IMR-90 (cell line): ENCODE data around the gene STAG1. TPM values are rescaled to one million over a fixed set of nuclear protein-coding genes. Genes with fewer than 3 reads are reported as not detected.

Experiments used
- ATAC-seq: fragments of 200-7000 bp; cut with Tn5 transposase; 2 replicates; pipeline ENCODE4 v1.9.1; 2020; ENCODE audit warnings: low read depth, mild to moderate bottlenecking, moderate library complexity
- BruUV-seq: library from RNA; stranded (reverse); fragments of 400-500 nt; replicated peaks from 2 replicates; lab custom pipeline; 2021; lab: Mats Ljungman, UMichigan
- CTCF ChIA-PET: fragments of 300-600 bp; formaldehyde crosslinking; extraction: SDS; loops from one replicate; lab custom pipeline; 2021; ENCODE audit warnings: antibody characterized with exemption; lab: Yijun Ruan, JAX
- POLR2A ChIA-PET: fragments of 300-600 bp; sonication (Branson Sonifier 250); formaldehyde crosslinking; loops from one replicate; lab custom pipeline; 2022; ENCODE audit warnings: antibody characterized with exemption; ENCODE audit not compliant: unreplicated experiment; lab: Charles Lee
- DNase-seq: peaks from one replicate; pipeline ENCODE4 v3.0.0; 2013
- H2AFZ ChIP-seq: replicated peaks from 2 replicates; pipeline ENCODE3; 2013; ENCODE audit warnings: low read length, mild to moderate bottlenecking; ENCODE audit not compliant: poor library complexity
- H2AK5ac ChIP-seq: 2 replicates; pipeline ENCODE4 v1.6.1; 2013; ENCODE audit warnings: low read depth, low read length, inconsistent platforms
- H2AK9ac ChIP-seq: replicated peaks from 2 replicates; pipeline ENCODE3; 2013; ENCODE audit warnings: mild to moderate bottlenecking, low read depth, low read length, moderate library complexity; ENCODE audit not compliant: poor library complexity
- H2BK120ac ChIP-seq: 2 replicates; pipeline ENCODE4 v1.6.1; 2013; ENCODE audit warnings: low read depth, low read length, inconsistent platforms
- H2BK15ac ChIP-seq: 3 replicates; pipeline ENCODE4 v1.6.1; 2013; ENCODE audit warnings: low read depth, low read length, inconsistent platforms
- H2BK20ac ChIP-seq: 2 replicates; pipeline ENCODE4 v1.6.1; 2013; ENCODE audit warnings: low read depth, mild to moderate bottlenecking, inconsistent platforms, low read length, moderate library complexity
- H2BK5ac ChIP-seq: 2 replicates; pipeline ENCODE4 v1.6.1; 2013; ENCODE audit warnings: mild to moderate bottlenecking, low read depth, low read length, inconsistent platforms; ENCODE audit not compliant: poor library complexity, severe bottlenecking
- H3K14ac ChIP-seq: replicated peaks from 2 replicates; pipeline ENCODE4 v1.6.1; 2013; ENCODE audit warnings: low read depth, low read length, inconsistent platforms
- H3K18ac ChIP-seq: 2 replicates; pipeline ENCODE4 v1.6.1; 2013; ENCODE audit warnings: low read depth, low read length, control low read depth
- H3K23ac ChIP-seq: 2 replicates; pipeline ENCODE4 v1.6.1; 2013; ENCODE audit warnings: low read depth, low read length, inconsistent platforms
- H3K27ac ChIP-seq: 2 replicates; pipeline ENCODE4 v1.5.1; 2013; ENCODE audit warnings: mild to moderate bottlenecking, control low read depth, low read length; ENCODE audit not compliant: insufficient read depth
- H3K27me3 ChIP-seq: 2 replicates; pipeline ENCODE4 v1.6.1; 2013; ENCODE audit warnings: low read length; ENCODE audit not compliant: control insufficient read depth, insufficient read depth
- H3K36me3 ChIP-seq: 2 replicates; pipeline ENCODE4 v1.6.1; 2013; ENCODE audit warnings: low read length, mixed read lengths; ENCODE audit not compliant: control insufficient read depth, insufficient read depth
- H3K4ac ChIP-seq: 2 replicates; pipeline ENCODE4 v1.6.1; 2013; ENCODE audit warnings: low read depth, low read length, inconsistent platforms
- H3K4me1 ChIP-seq: 2 replicates; pipeline ENCODE4 v1.6.1; 2013; ENCODE audit warnings: low read length, mixed read lengths; ENCODE audit not compliant: control insufficient read depth, insufficient read depth
- H3K4me2 ChIP-seq: 2 replicates; pipeline ENCODE4 v1.6.1; 2013; ENCODE audit warnings: low read depth, mild to moderate bottlenecking, control low read depth, low read length, moderate library complexity
- H3K4me3 ChIP-seq: 2 replicates; pipeline ENCODE4 v1.5.1; 2013; ENCODE audit warnings: low read depth, mild to moderate bottlenecking, control low read depth, low read length, moderate library complexity; ENCODE audit not compliant: insufficient read depth
- H3K56ac ChIP-seq: 2 replicates; pipeline ENCODE4 v1.6.1; 2013; ENCODE audit warnings: low read length, inconsistent platforms; ENCODE audit not compliant: insufficient read depth; ENCODE audit errors: extremely low read depth
- H3K79me1 ChIP-seq, 2 experiments: 2 replicates each; pipeline ENCODE4 v1.6.1; 2013; ENCODE audit warnings: low read length in 2 of 2, inconsistent platforms in 1 of 2, low read depth in 1 of 2
- H3K9ac ChIP-seq: 2 replicates; pipeline ENCODE4 v1.6.1; 2013; ENCODE audit warnings: low read depth, low read length, control low read depth
- H3K9me1 ChIP-seq: 2 replicates; pipeline ENCODE4 v1.6.1; 2013; ENCODE audit warnings: low read length, inconsistent platforms; ENCODE audit not compliant: insufficient read depth
- H3K9me3 ChIP-seq: 2 replicates; pipeline ENCODE4 v1.6.1; 2013; ENCODE audit warnings: low read length; ENCODE audit not compliant: control insufficient read depth, insufficient read depth
- H4K20me1 ChIP-seq: 2 replicates; pipeline ENCODE4 v1.6.1; 2013; ENCODE audit warnings: low read length, inconsistent platforms; ENCODE audit not compliant: insufficient read depth
- H4K5ac ChIP-seq: 2 replicates; pipeline ENCODE4 v1.6.1; 2013; ENCODE audit warnings: mild to moderate bottlenecking, low read depth, low read length, control low read depth
- H4K8ac ChIP-seq, 2 experiments: 2 replicates each; pipeline ENCODE4 v1.6.1; 2013; ENCODE audit warnings: low read depth in 2 of 2, low read length in 2 of 2, control low read depth in 1 of 2, inconsistent platforms in 1 of 2
- H4K91ac ChIP-seq: 2 replicates; pipeline ENCODE4 v1.6.1; 2013; ENCODE audit warnings: low read depth, low read length, inconsistent platforms; ENCODE audit not compliant: insufficient read depth
- WGBS, 2 experiments: methylation state at CpG; one replicate each; pipeline versions ENCODE4 v1.1.5 to v1.1.7; 2013; ENCODE audit warnings: missing lambda C conversion rate in 2 of 2; ENCODE audit not compliant: insufficient read length in 1 of 2; ENCODE audit errors: extremely low coverage in 2 of 2; 5-methylcytosine and 5-hydroxymethylcytosine counted together
- dilution Hi-C: fragments of 300-500 bp; cut with HindIII; formaldehyde crosslinking; loops from one replicate; pipeline ENCODE4 v1.14.3; 2018; ENCODE audit warnings: low sequenced_read_pairs; ENCODE audit not compliant: unreplicated experiment
- in situ Hi-C: fragments of 300-500 bp; cut with MboI; formaldehyde crosslinking; loops from 3 replicates; pipeline ENCODE4 v1.14.3; 2019; ENCODE audit warnings: low sequenced_read_pairs, inconsistent platforms, mixed read lengths
- intact Hi-C: fragments of 100-400 bp; cut with micrococcal nuclease; formaldehyde crosslinking; loops from 2 replicates; pipeline ENCODE4 v1.10.0; 2022
- polyA plus RNA-seq, 3 experiments: library from polyadenylated mRNA; depleted of rRNA; stranded (reverse); fragments of >200 nt; gene quantifications; 2 replicates each; pipeline ENCODE4 v1.2.3, GENCODE V29; 2012; ENCODE audit warnings: low replicate concordance in 1 of 3
- total RNA-seq: library from RNA; depleted of rRNA; stranded (reverse); fragments of >200 nt; gene quantifications from 2 replicates; pipeline ENCODE4 v1.2.3, GENCODE V29; 2012
- TF ChIP-seq, protein P1 (sequence below): fragments of 150-350 bp; IDR thresholded peaks from 2 replicates; pipeline ENCODE4 v1.6.1; 2016; ENCODE audit warnings: low read depth, mild to moderate bottlenecking, low read length, moderate library complexity, borderline replicate concordance
- TF ChIP-seq, protein P2 (sequence below): conservative IDR thresholded peaks from 2 replicates; pipeline ENCODE4 v1.5.1; 2012; ENCODE audit warnings: mild to moderate bottlenecking, low read depth, low read length, improper control_type of control experiment

The STAG1 gene
- total and polyA plus RNA-seq, 2 of the 4 experiments (the other 2 are of a cell fraction) = 9.6 to 32.3 TPM

DNA sequence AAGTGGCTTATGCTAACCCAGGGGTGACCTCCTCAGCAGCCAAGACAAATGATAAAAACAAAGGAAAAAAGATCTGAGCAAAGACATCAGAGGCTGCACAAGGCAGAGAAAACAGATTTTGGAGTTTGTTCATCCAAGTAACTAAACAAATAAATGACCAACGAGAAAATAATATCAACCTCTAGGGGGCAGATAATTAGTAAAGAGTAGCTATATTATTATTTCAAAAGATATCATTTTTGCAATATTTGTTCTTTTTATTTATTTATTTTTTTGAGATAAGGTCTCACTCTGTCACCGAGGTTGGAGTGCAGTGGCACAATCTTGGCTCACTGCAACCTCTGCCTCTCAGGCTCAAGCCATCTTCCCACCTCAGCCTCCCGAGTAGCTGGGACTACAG is 400.3 kb downstream of the STAG1 start:
- in situ Hi-C loops = no loop called here
- H3K9ac ChIP-seq = peak overlapping the region; percentile 40
- H3K27ac ChIP-seq = peak overlapping the region; percentile 96; the same call in 1 of the 2 replicates
- peak overlapping the region; percentile 35; the same call in 1 of the 3 replicates for H2BK15ac ChIP-seq
- peak overlapping the region; percentile 91 for H4K5ac ChIP-seq
- ATAC-seq = no peak
- H3K18ac ChIP-seq = peak overlapping the region; percentile 96
- H2AK9ac ChIP-seq = no peak overlapping the region
- H3K9me3 ChIP-seq = no peaks in the 10 kb centered on the region
- peak overlapping the region; percentile 30 to 82 for H4K8ac ChIP-seq
- H3K27me3 ChIP-seq = no peaks in the 10 kb centered on the region
- peak overlapping the region; percentile 83 for H3K4me2 ChIP-seq
- intact Hi-C loops = loop anchor here (10.0 kb wide), 1 partner anchor 53 kb away; no protein-coding TSS in a partner anchor
- no peaks in the 10 kb centered on the region; the same call in none of the 2 replicates for H3K9me1 ChIP-seq
- H4K91ac ChIP-seq = peak overlapping the region; percentile 81
- H3K36me3 ChIP-seq = peaks cover 3% of the 10 kb centered on the region
- H3K4ac ChIP-seq = peak overlapping the region; percentile 73
- no peak overlapping the region for H2AFZ ChIP-seq
- TF ChIP-seq, protein P1, sequence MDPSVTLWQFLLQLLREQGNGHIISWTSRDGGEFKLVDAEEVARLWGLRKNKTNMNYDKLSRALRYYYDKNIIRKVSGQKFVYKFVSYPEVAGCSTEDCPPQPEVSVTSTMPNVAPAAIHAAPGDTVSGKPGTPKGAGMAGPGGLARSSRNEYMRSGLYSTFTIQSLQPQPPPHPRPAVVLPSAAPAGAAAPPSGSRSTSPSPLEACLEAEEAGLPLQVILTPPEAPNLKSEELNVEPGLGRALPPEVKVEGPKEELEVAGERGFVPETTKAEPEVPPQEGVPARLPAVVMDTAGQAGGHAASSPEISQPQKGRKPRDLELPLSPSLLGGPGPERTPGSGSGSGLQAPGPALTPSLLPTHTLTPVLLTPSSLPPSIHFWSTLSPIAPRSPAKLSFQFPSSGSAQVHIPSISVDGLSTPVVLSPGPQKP = no peak
- TF ChIP-seq, protein P2, sequence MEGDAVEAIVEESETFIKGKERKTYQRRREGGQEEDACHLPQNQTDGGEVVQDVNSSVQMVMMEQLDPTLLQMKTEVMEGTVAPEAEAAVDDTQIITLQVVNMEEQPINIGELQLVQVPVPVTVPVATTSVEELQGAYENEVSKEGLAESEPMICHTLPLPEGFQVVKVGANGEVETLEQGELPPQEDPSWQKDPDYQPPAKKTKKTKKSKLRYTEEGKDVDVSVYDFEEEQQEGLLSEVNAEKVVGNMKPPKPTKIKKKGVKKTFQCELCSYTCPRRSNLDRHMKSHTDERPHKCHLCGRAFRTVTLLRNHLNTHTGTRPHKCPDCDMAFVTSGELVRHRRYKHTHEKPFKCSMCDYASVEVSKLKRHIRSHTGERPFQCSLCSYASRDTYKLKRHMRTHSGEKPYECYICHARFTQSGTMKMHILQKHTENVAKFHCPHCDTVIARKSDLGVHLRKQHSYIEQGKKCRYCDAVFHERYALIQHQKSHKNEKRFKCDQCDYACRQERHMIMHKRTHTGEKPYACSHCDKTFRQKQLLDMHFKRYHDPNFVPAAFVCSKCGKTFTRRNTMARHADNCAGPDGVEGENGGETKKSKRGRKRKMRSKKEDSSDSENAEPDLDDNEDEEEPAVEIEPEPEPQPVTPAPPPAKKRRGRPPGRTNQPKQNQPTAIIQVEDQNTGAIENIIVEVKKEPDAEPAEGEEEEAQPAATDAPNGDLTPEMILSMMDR = peak; percentile 16; the same call in 1 of the 2 replicates
- H3K56ac ChIP-seq = peak overlapping the region; percentile 51; the same call in 1 of the 2 replicates
- dilution Hi-C loops = no loop called here
- H2BK5ac ChIP-seq = peak overlapping the region; percentile 98
- ChIA-PET POLR2A (interaction anchor here (0.7 to 1.1 kb wide), 2 partner anchors 239 to 401 kb away, joined by 3 to 4 read pairs; partner anchors contain the start of gene STAG1), CTCF (interaction anchor here (0.6 to 2.0 kb wide), 7 partner anchors 9 to 400 kb away, joined by 3 to 16 read pairs (median 3); partner anchors contain the start of gene STAG1)
- no CpG with 5 or more reads among the region's 3 CpGs for WGBS, 2 experiments
- peaks cover 0 to 17% of the 10 kb centered on the region in 2 experiments; a peak in 2 of 4 replicates for H3K79me1 ChIP-seq
- H3K4me3 ChIP-seq = no peak overlapping the region
- peak overlapping the region; percentile 66 for H3K14ac ChIP-seq
- H2BK120ac ChIP-seq = peak overlapping the region; percentile 61
- no TSS peak for BruUV-seq
- peak overlapping the region; percentile 58 for H2BK20ac ChIP-seq
- H3K4me1 ChIP-seq = peaks cover 10% of the 10 kb centered on the region
- peak overlapping the region; percentile 32 for H2AK5ac ChIP-seq
- H3K23ac ChIP-seq = peak overlapping the region; percentile 73
- DNase-seq = no peak
- H4K20me1 ChIP-seq = peaks cover 5% of the 10 kb centered on the region; the same call in 1 of the 2 replicates
